ENCODE data around the gene MVB12B.

MVB12B gene

GRCh38 chr9:126347911-126348760 is 21.5 kb downstream of the MVB12B start:
- H3K4me3 ChIP-seq (ENCODE audit: low read length), result no peak overlapping the region
- no peak for DNase-seq (ENCODE audit: low read depth)
- no peak for TF ChIP-seq CTCF (conservative IDR thresholded peaks at IDR 0.05; ENCODE audit: low read length)

- DNase-seq (ENCODE audit: low read depth), result no peak
- H3K4me3 ChIP-seq (ENCODE audit: low read length), result no peak overlapping the region
- TF ChIP-seq CTCF (conservative IDR thresholded peaks at IDR 0.05; ENCODE audit: low read length), result no peak
These were observed 22.4 kb downstream of the MVB12B start for GRCh38 chr9:126348911-126349550.

GRCh38 chr9:126354887-126355770 is 28.5 kb downstream of the MVB12B start:
- no peak for DNase-seq (ENCODE audit: low read depth)
- TF ChIP-seq CTCF (conservative IDR thresholded peaks at IDR 0.05; ENCODE audit: low read length), result no peak
- no peak overlapping the region for H3K4me3 ChIP-seq (ENCODE audit: low read length)

GRCh38 chr9:126357074-126357473 is 30.4 kb downstream of the MVB12B start:
- no peak for DNase-seq (ENCODE audit: low read depth)
- no peak overlapping the region for H3K4me3 ChIP-seq (ENCODE audit: low read length)
- TF ChIP-seq CTCF (conservative IDR thresholded peaks at IDR 0.05; ENCODE audit: low read length), result no peak

GRCh38 chr9:126360073-126360472 is 33.4 kb downstream of the MVB12B start:
- DNase-seq (ENCODE audit: low read depth), result no peak
- TF ChIP-seq CTCF (conservative IDR thresholded peaks at IDR 0.05; ENCODE audit: low read length), result no peak
- no peak overlapping the region for H3K4me3 ChIP-seq (ENCODE audit: low read length)

GRCh38 chr9:126361810-126362238 is 35.2 kb downstream of the MVB12B start:
- no peak for DNase-seq (ENCODE audit: low read depth)
- TF ChIP-seq CTCF (conservative IDR thresholded peaks at IDR 0.05; ENCODE audit: low read length), result no peak
- no peak overlapping the region for H3K4me3 ChIP-seq (ENCODE audit: low read length)

Data from AG10803 (cell line).